HCT116 (cell line): ENCODE measurements around the gene ODF4. TPM values are rescaled to one million over a fixed set of nuclear protein-coding genes. Genes with fewer than 3 reads are reported as not detected.

Source experiments
- ATAC-seq: fragments of 200-7000 bp; cut with Tn5 transposase; 2 replicates; pipeline ENCODE4 v1.9.1; 2020; ENCODE audit warnings: mild to moderate bottlenecking, moderate library complexity
- BruUV-seq: library from RNA; stranded (reverse); fragments of 400-500 nt; replicated peaks from 2 replicates; lab custom pipeline; 2021; lab: Mats Ljungman, UMichigan
- CTCF ChIA-PET: fragments of 300-600 bp; sonication (Branson Sonifier 250); formaldehyde crosslinking; loops from one replicate; lab custom pipeline; 2021; ENCODE audit warnings: antibody characterized with exemption; lab: Charles Lee
- POLR2A ChIA-PET: fragments of 300-600, 350-600 bp; sonication (Branson Sonifier 250); formaldehyde crosslinking; loops from one replicate; lab custom pipeline; 2021; ENCODE audit warnings: antibody characterized with exemption; lab: Charles Lee
- RAD21 ChIA-PET, 2 experiments: fragments of 300-600 bp; sonication (Branson Sonifier 250); formaldehyde crosslinking; loops; one replicate each; lab custom pipeline; 2023; ENCODE audit warnings: low total read pairs in 2 of 2; ENCODE audit not compliant: uncharacterized antibody in 2 of 2, unreplicated experiment in 2 of 2, low non-redundant PET in 1 of 2; lab: Charles Lee
- DNase-seq: peaks from one replicate; pipeline ENCODE4 v3.0.0-alpha.2; 2010; ENCODE audit warnings: low read depth, low spot score
- H2AFZ ChIP-seq: fragments of 200-600 bp; shearing (Covaris generic), sonication (generic); 2 replicates; pipeline ENCODE4 v1.6.1; 2017; ENCODE audit warnings: low read depth, mixed run types, mixed read lengths, antibody characterized with exemption, low read length; ENCODE audit not compliant: poor library complexity, severe bottlenecking
- H3K27ac ChIP-seq: 2 replicates; pipeline ENCODE4 v1.5.1; 2012; ENCODE audit warnings: low read depth, low read length
- H3K27me3 ChIP-seq: fragments of 200-600 bp; sonication (generic); 2 replicates; pipeline ENCODE4 v1.6.1; 2016; ENCODE audit warnings: mixed run types, low read length, mixed read lengths; ENCODE audit not compliant: insufficient read depth
- H3K36me3 ChIP-seq, 2 experiments: fragments of 200-500 bp in 1 of 2; fragments of 200-600 bp in 1 of 2; sonication (Bioruptor generic) in 1 of 2; sonication (generic) in 1 of 2; 2 replicates each; pipeline versions ENCODE4 v1.5.1 to v1.6.1; 2014 to 2016; ENCODE audit warnings: low read length in 2 of 2, inconsistent platforms in 1 of 2, mixed read lengths in 1 of 2, mixed run types in 1 of 2; ENCODE audit not compliant: insufficient read depth in 2 of 2, control insufficient read depth in 1 of 2
- H3K4me1 ChIP-seq, 2 experiments: fragments of 200-600 bp in 1 of 2; sonication (generic) in 1 of 2; 2 replicates each; pipeline versions ENCODE4 v1.5.1 to v1.6.1; 2012 to 2017; ENCODE audit warnings: low read length in 2 of 2, inconsistent platforms in 1 of 2, mild to moderate bottlenecking in 1 of 2, mixed read lengths in 1 of 2, mixed run types in 1 of 2, moderate library complexity in 1 of 2; ENCODE audit not compliant: insufficient read depth in 2 of 2, control insufficient read depth in 1 of 2
- H3K4me2 ChIP-seq: fragments of 200-600 bp; sonication (generic); 2 replicates; pipeline ENCODE4 v1.6.1; 2017; ENCODE audit warnings: mixed run types, low read length, mixed read lengths
- H3K4me3 ChIP-seq, 2 experiments: fragments of 200-600 bp in 1 of 2; sonication (generic) in 1 of 2; replicated peaks in 1 of 2; 2 replicates each; pipeline ENCODE4 v1.5.1; 2011 to 2016; ENCODE audit warnings: low read length in 2 of 2, control low read depth in 1 of 2, low read depth in 1 of 2, mild to moderate bottlenecking in 1 of 2, mixed read lengths in 1 of 2, mixed run types in 1 of 2
- H3K79me2 ChIP-seq: fragments of 200-600 bp; sonication (generic); 2 replicates; pipeline ENCODE4 v1.6.1; 2017; ENCODE audit warnings: mild to moderate bottlenecking, mixed run types, low read length, moderate library complexity, mixed read lengths; ENCODE audit not compliant: insufficient read depth
- H3K9ac ChIP-seq: fragments of 200-600 bp; sonication (generic); 2 replicates; pipeline ENCODE4 v1.6.1; 2016; ENCODE audit warnings: low read length, mixed read lengths
- H3K9me2 ChIP-seq: fragments of 200-600 bp; sonication (generic), shearing (Covaris generic); 2 replicates; pipeline ENCODE4 v1.6.1; 2017; ENCODE audit warnings: mixed run types, mild to moderate bottlenecking, moderate library complexity; ENCODE audit not compliant: insufficient read depth
- H3K9me3 ChIP-seq, 2 experiments: fragments of 200-500 bp in 1 of 2; fragments of 200-600 bp in 1 of 2; sonication (Bioruptor generic) in 1 of 2; sonication (generic) in 1 of 2; 2 replicates each; pipeline ENCODE4 v1.6.1; 2014 to 2017; ENCODE audit warnings: low read length in 2 of 2, mixed read lengths in 2 of 2, inconsistent platforms in 1 of 2, low read depth in 1 of 2, mild to moderate bottlenecking in 1 of 2, mixed run types in 1 of 2, moderate library complexity in 1 of 2; ENCODE audit not compliant: control insufficient read depth in 1 of 2, insufficient read depth in 1 of 2
- H4K20me1 ChIP-seq: fragments of 200-600 bp; sonication (generic), shearing (Covaris generic); 2 replicates; pipeline ENCODE4 v1.6.1; 2017; ENCODE audit warnings: mixed run types, mild to moderate bottlenecking, moderate library complexity; ENCODE audit not compliant: insufficient read depth
- ATF3 ChIP-seq: IDR thresholded peaks from 2 replicates; pipeline ENCODE4 v1.6.1; 2012
- CBX3 ChIP-seq: IDR thresholded peaks from 2 replicates; pipeline ENCODE4 v1.6.1; 2012; ENCODE audit warnings: low read depth
- EGR1 ChIP-seq: IDR thresholded peaks from 2 replicates; pipeline ENCODE4 v1.6.1; 2012; ENCODE audit warnings: low read depth
- ELF1 ChIP-seq: IDR thresholded peaks from 2 replicates; pipeline ENCODE4 v1.6.1; 2012; ENCODE audit warnings: low read depth, borderline replicate concordance
- EZH2 ChIP-seq: fragments of 200-600 bp; sonication (generic); IDR thresholded peaks from 2 replicates; pipeline ENCODE4 v1.6.1; 2017; ENCODE audit warnings: antibody characterized with exemption, mixed run types
- EZH2phosphoT487 ChIP-seq: fragments of 200-600 bp; IDR thresholded peaks from 2 replicates; pipeline ENCODE4 v1.6.1; 2018; ENCODE audit warnings: antibody characterized with exemption, borderline replicate concordance
- FOSL1 ChIP-seq: IDR thresholded peaks from 2 replicates; pipeline ENCODE4 v1.6.1; 2012; ENCODE audit warnings: low read depth
- JUND ChIP-seq: IDR thresholded peaks from 2 replicates; pipeline ENCODE4 v1.6.1; 2012
- POLR2AphosphoS5 ChIP-seq: IDR thresholded peaks from 2 replicates; pipeline ENCODE4 v1.6.1; 2011; ENCODE audit warnings: mild to moderate bottlenecking, low read depth, low read length, moderate library complexity
- RAD21 ChIP-seq: IDR thresholded peaks from 2 replicates; pipeline ENCODE4 v1.6.1; 2012; ENCODE audit warnings: low read depth, mild to moderate bottlenecking
- SP1 ChIP-seq: IDR thresholded peaks from 2 replicates; pipeline ENCODE4 v1.6.1; 2012; ENCODE audit warnings: low read depth
- TCF7L2 ChIP-seq: IDR thresholded peaks from 2 replicates; pipeline ENCODE4 v1.7.0; 2011; ENCODE audit warnings: borderline replicate concordance, inconsistent platforms; ENCODE audit not compliant: insufficient read depth, insufficient read length; ENCODE audit errors: extremely low read depth
- YY1 ChIP-seq: IDR thresholded peaks from 2 replicates; pipeline ENCODE4 v1.6.1; 2011; ENCODE audit warnings: low read length, low read depth, moderate library complexity, mild to moderate bottlenecking; ENCODE audit not compliant: insufficient replicate concordance; ENCODE audit errors: extremely low read depth
- ZNF274 ChIP-seq: fragments of 200-500 bp; sonication (Bioruptor generic); IDR thresholded peaks from 2 replicates; pipeline ENCODE4 v1.6.1; 2014; ENCODE audit warnings: mild to moderate bottlenecking, low read depth, low read length, inconsistent platforms
- intact Hi-C: fragments of 100-400 bp; cut with micrococcal nuclease; formaldehyde crosslinking; loops from 2 replicates; pipeline ENCODE4 v1.10.0; 2022
- total RNA-seq: library from RNA; stranded (reverse); gene quantifications from one replicate; pipeline ENCODE4 v1.2.1, GENCODE V29; 2021; ENCODE audit not compliant: unreplicated experiment
- TF ChIP-seq, protein P1 (sequence below), 3 experiments: fragments of 200-600 bp in 1 of 3; sonication (generic) in 1 of 3; IDR thresholded peaks in 2 of 3; conservative IDR thresholded peaks in 1 of 3; 2 replicates each; pipeline ENCODE4 v1.5.1; 2012 to 2017; ENCODE audit warnings: low read depth in 2 of 3, low read length in 2 of 3, antibody characterized with exemption in 1 of 3, borderline replicate concordance in 1 of 3, control low read depth in 1 of 3, mild to moderate bottlenecking in 1 of 3, mixed read lengths in 1 of 3, mixed run types in 1 of 3, moderate library complexity in 1 of 3; ENCODE audit not compliant: insufficient read depth in 1 of 3
- TF ChIP-seq, protein P2 (sequence below): IDR thresholded peaks from 2 replicates; pipeline ENCODE4 v1.6.1; 2012; ENCODE audit warnings: low read depth
- TF ChIP-seq, protein P3 (sequence below): IDR thresholded peaks from 2 replicates; pipeline ENCODE4 v1.6.1; 2012

Gene ODF4
- total RNA-seq, 1 experiment from 2014 or later, result not detected

GRCh38 chr17:8362651-8363332 lies 23.2 kb downstream of the ODF4 start:
- DNase-seq (no peak), ATAC-seq (no peak)
- ChIA-PET POLR2A (no interaction called here), RAD21 (no interaction called here), CTCF (no interaction called here)
- BruUV-seq, result no TSS peak
- no peaks in the 10 kb centered on the region for H3K79me2 ChIP-seq
- H3K4me1 ChIP-seq, result peaks cover 0 to 8% of the 10 kb centered on the region in 2 experiments; a peak in 1 of 4 replicates
- no peak overlapping the region for H3K27ac ChIP-seq
- H2AFZ ChIP-seq, result no peak overlapping the region
- TF ChIP-seq EZH2, result no peak
- TF ChIP-seq CBX3, result no peak
- no peak for TF ChIP-seq ZNF274
- TF ChIP-seq SP1, result no peak
- TF ChIP-seq, protein P1, sequence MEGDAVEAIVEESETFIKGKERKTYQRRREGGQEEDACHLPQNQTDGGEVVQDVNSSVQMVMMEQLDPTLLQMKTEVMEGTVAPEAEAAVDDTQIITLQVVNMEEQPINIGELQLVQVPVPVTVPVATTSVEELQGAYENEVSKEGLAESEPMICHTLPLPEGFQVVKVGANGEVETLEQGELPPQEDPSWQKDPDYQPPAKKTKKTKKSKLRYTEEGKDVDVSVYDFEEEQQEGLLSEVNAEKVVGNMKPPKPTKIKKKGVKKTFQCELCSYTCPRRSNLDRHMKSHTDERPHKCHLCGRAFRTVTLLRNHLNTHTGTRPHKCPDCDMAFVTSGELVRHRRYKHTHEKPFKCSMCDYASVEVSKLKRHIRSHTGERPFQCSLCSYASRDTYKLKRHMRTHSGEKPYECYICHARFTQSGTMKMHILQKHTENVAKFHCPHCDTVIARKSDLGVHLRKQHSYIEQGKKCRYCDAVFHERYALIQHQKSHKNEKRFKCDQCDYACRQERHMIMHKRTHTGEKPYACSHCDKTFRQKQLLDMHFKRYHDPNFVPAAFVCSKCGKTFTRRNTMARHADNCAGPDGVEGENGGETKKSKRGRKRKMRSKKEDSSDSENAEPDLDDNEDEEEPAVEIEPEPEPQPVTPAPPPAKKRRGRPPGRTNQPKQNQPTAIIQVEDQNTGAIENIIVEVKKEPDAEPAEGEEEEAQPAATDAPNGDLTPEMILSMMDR (IDR thresholded peaks at IDR 0.05 in 2 of 3, conservative IDR thresholded peaks at IDR 0.05 in 1 of 3; ENCODE audit: borderline replicate concordance in 1 of 3, insufficient read depth in 1 of 3, low read depth in 2 of 3, low read length in 2 of 3), result no peak
- TF ChIP-seq, protein P2, sequence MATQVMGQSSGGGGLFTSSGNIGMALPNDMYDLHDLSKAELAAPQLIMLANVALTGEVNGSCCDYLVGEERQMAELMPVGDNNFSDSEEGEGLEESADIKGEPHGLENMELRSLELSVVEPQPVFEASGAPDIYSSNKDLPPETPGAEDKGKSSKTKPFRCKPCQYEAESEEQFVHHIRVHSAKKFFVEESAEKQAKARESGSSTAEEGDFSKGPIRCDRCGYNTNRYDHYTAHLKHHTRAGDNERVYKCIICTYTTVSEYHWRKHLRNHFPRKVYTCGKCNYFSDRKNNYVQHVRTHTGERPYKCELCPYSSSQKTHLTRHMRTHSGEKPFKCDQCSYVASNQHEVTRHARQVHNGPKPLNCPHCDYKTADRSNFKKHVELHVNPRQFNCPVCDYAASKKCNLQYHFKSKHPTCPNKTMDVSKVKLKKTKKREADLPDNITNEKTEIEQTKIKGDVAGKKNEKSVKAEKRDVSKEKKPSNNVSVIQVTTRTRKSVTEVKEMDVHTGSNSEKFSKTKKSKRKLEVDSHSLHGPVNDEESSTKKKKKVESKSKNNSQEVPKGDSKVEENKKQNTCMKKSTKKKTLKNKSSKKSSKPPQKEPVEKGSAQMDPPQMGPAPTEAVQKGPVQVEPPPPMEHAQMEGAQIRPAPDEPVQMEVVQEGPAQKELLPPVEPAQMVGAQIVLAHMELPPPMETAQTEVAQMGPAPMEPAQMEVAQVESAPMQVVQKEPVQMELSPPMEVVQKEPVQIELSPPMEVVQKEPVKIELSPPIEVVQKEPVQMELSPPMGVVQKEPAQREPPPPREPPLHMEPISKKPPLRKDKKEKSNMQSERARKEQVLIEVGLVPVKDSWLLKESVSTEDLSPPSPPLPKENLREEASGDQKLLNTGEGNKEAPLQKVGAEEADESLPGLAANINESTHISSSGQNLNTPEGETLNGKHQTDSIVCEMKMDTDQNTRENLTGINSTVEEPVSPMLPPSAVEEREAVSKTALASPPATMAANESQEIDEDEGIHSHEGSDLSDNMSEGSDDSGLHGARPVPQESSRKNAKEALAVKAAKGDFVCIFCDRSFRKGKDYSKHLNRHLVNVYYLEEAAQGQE, result no peak
- no peak for TF ChIP-seq EZH2phosphoT487
- TF ChIP-seq TCF7L2, result no peak
- no peak for TF ChIP-seq EGR1
- no peak for TF ChIP-seq YY1
- TF ChIP-seq ELF1, result no peak
- TF ChIP-seq JUND, result no peak
- TF ChIP-seq FOSL1, result no peak
- TF ChIP-seq, protein P3, sequence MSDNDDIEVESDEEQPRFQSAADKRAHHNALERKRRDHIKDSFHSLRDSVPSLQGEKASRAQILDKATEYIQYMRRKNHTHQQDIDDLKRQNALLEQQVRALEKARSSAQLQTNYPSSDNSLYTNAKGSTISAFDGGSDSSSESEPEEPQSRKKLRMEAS, result no peak
- no peak for TF ChIP-seq RAD21
- no peak for TF ChIP-seq POLR2AphosphoS5
- no peak for TF ChIP-seq ATF3
- intact Hi-C loops, result no loop called here
- H3K36me3 ChIP-seq, result no peaks in the 10 kb centered on the region
- no peaks in the 10 kb centered on the region for H3K9me3 ChIP-seq
- H3K4me2 ChIP-seq, result no peak overlapping the region
- H3K9me2 ChIP-seq, result no peaks in the 10 kb centered on the region
- no peaks in the 10 kb centered on the region for H3K27me3 ChIP-seq
- H4K20me1 ChIP-seq, result no peaks in the 10 kb centered on the region
- no peak overlapping the region for H3K4me3 ChIP-seq
- H3K9ac ChIP-seq, result no peak overlapping the region
